SK-N-SH (cell line): ENCODE measurements around the gene DUSP1. TPM values are rescaled to one million over a fixed set of nuclear protein-coding genes. Genes with fewer than 3 reads are reported as not detected.

Experiments used
- CTCF ChIA-PET: fragments of 300-600, 350-600 bp; formaldehyde crosslinking; extraction: SDS; loops from one replicate; lab custom pipeline; 2021; lab: Yijun Ruan, JAX
- POLR2A ChIA-PET: fragments of 350-600 bp; sonication (Branson Sonifier 250); formaldehyde crosslinking; extraction: SDS; loops from one replicate; lab custom pipeline; 2020; ENCODE audit warnings: antibody characterized with exemption, inconsistent platforms; lab: Yijun Ruan, JAX
- DNase-seq: peaks from one replicate; pipeline ENCODE4 v3.0.0; 2012
- H2AFZ ChIP-seq: fragments of 200-600 bp; sonication (generic); 2 replicates; pipeline ENCODE4 v1.8.1; 2016; ENCODE audit warnings: antibody characterized with exemption, mild to moderate bottlenecking, low read depth
- H3F3A ChIP-seq: fragments of 200-600 bp; sonication (generic); replicated peaks from 2 replicates; pipeline ENCODE3; 2016; ENCODE audit warnings: antibody characterized with exemption, mild to moderate bottlenecking; ENCODE audit not compliant: insufficient read depth
- H3K27ac ChIP-seq, 2 experiments: fragments of 200-500 bp in 1 of 2; fragments of 200-600 bp in 1 of 2; sonication (Bioruptor generic) in 1 of 2; sonication (generic), shearing (Covaris generic) in 1 of 2; 2 replicates each; pipeline versions ENCODE4 v1.5.1 to v1.6.1; 2014 to 2016; ENCODE audit warnings: low read depth in 2 of 2, inconsistent platforms in 1 of 2, low read length in 1 of 2, mild to moderate bottlenecking in 1 of 2, mixed read lengths in 1 of 2
- H3K27me3 ChIP-seq: fragments of 200-600 bp; sonication (generic), shearing (Covaris generic); 2 replicates; pipeline ENCODE4 v1.6.1; 2016; ENCODE audit warnings: mixed run types; ENCODE audit not compliant: insufficient read depth
- H3K36me3 ChIP-seq, 2 experiments: fragments of 200-500 bp in 1 of 2; fragments of 200-600 bp in 1 of 2; sonication (Bioruptor generic) in 1 of 2; sonication (generic) in 1 of 2; replicated peaks in 1 of 2; 2 replicates each; pipeline versions ENCODE3 to v1.5.1; 2014 to 2016; ENCODE audit warnings: low read length in 1 of 2, mild to moderate bottlenecking in 1 of 2; ENCODE audit not compliant: insufficient read depth in 2 of 2, control insufficient read depth in 1 of 2
- H3K4me1 ChIP-seq, 2 experiments: fragments of 200-500 bp in 1 of 2; fragments of 200-600 bp in 1 of 2; sonication (Bioruptor generic) in 1 of 2; sonication (generic), shearing (Covaris generic) in 1 of 2; 2 replicates each; pipeline versions ENCODE4 v1.5.1 to v1.6.1; 2014 to 2016; ENCODE audit warnings: low read depth in 1 of 2, low read length in 1 of 2, mixed run types in 1 of 2; ENCODE audit not compliant: insufficient read depth in 2 of 2, control insufficient read depth in 1 of 2
- H3K4me2 ChIP-seq: fragments of 200-600 bp; sonication (generic), shearing (Covaris generic); 2 replicates; pipeline ENCODE4 v1.6.1; 2017; ENCODE audit warnings: mixed run types
- H3K4me3 ChIP-seq, 2 experiments: fragments of 200-500 bp in 1 of 2; fragments of 200-600 bp in 1 of 2; sonication (Bioruptor generic) in 1 of 2; sonication (generic), shearing (Covaris generic) in 1 of 2; 2 replicates each; pipeline versions ENCODE4 v1.5.1 to v1.8.1; 2014 to 2016; ENCODE audit warnings: low read depth in 2 of 2, inconsistent platforms in 1 of 2, low read length in 1 of 2, mild to moderate bottlenecking in 1 of 2, mixed read lengths in 1 of 2, moderate library complexity in 1 of 2
- H3K79me2 ChIP-seq: fragments of 200-600 bp; sonication (generic); 2 replicates; pipeline ENCODE4 v1.8.1; 2017; ENCODE audit warnings: mild to moderate bottlenecking; ENCODE audit not compliant: insufficient read depth
- H3K9ac ChIP-seq: fragments of 200-600 bp; sonication (generic); 2 replicates; pipeline ENCODE4 v1.6.1; 2017; ENCODE audit warnings: mixed run types
- H3K9me2 ChIP-seq: fragments of 200-600 bp; sonication (generic); 2 replicates; pipeline ENCODE4 v1.6.1; 2017; ENCODE audit warnings: mixed run types
- H3K9me3 ChIP-seq: fragments of 200-600 bp; sonication (generic); 2 replicates; pipeline ENCODE4 v1.6.1; 2017; ENCODE audit warnings: mixed run types, mild to moderate bottlenecking, moderate library complexity
- H4K20me1 ChIP-seq: fragments of 200-600 bp; sonication (generic); 2 replicates; pipeline ENCODE4 v1.6.1; 2017; ENCODE audit warnings: mild to moderate bottlenecking, mixed run types; ENCODE audit not compliant: insufficient read depth
- CHD2 ChIP-seq: fragments of 150-350 bp; IDR thresholded peaks from 2 replicates; pipeline ENCODE4 v1.6.1; 2018; ENCODE audit warnings: low read length; ENCODE audit not compliant: partially characterized antibody
- FOSL2 ChIP-seq: IDR thresholded peaks from 2 replicates; pipeline ENCODE4 v1.4.0; 2012; ENCODE audit warnings: low read depth, mild to moderate bottlenecking, moderate library complexity, borderline replicate concordance
- FOXJ3 ChIP-seq: sonication (generic); formaldehyde crosslinking; IDR thresholded peaks from 2 replicates; pipeline ENCODE4 v1.5.1; 2020; ENCODE audit warnings: mild to moderate bottlenecking, missing genetic modification reagents
- GABPA ChIP-seq: IDR thresholded peaks from 2 replicates; pipeline ENCODE4 v1.4.0; 2012; ENCODE audit warnings: low read depth, mild to moderate bottlenecking
- GATA2 ChIP-seq: sonication (generic); formaldehyde crosslinking; IDR thresholded peaks from 2 replicates; pipeline ENCODE4 v1.5.0; 2020; ENCODE audit warnings: mild to moderate bottlenecking, missing genetic modification reagents
- JUND ChIP-seq: IDR thresholded peaks from 2 replicates; pipeline ENCODE4 v1.4.0; 2012
- MAX ChIP-seq: IDR thresholded peaks from 2 replicates; pipeline ENCODE4 v1.4.0; 2012; ENCODE audit warnings: low read depth
- MEF2A ChIP-seq: IDR thresholded peaks from 2 replicates; pipeline ENCODE4 v1.4.0; 2012; ENCODE audit warnings: low read depth, borderline replicate concordance
- MXI1 ChIP-seq: IDR thresholded peaks from 2 replicates; pipeline ENCODE4 v1.6.1; 2012; ENCODE audit warnings: mild to moderate bottlenecking, low read depth, low read length, improper control_type of control experiment
- NFIC ChIP-seq: IDR thresholded peaks from 2 replicates; pipeline ENCODE4 v1.4.0; 2012; ENCODE audit warnings: borderline replicate concordance
- NRF1 ChIP-seq: IDR thresholded peaks from 2 replicates; pipeline ENCODE4 v1.6.1; 2012; ENCODE audit warnings: low read depth, mild to moderate bottlenecking, low read length
- RAD21 ChIP-seq: IDR thresholded peaks from 2 replicates; pipeline ENCODE4 v1.6.1; 2012; ENCODE audit warnings: mild to moderate bottlenecking, low read length
- RXRA ChIP-seq: IDR thresholded peaks from 2 replicates; pipeline ENCODE4 v1.4.0; 2012; ENCODE audit warnings: low read depth, mild to moderate bottlenecking, borderline replicate concordance
- SIN3A ChIP-seq: IDR thresholded peaks from 2 replicates; pipeline ENCODE4 v1.6.1; 2012; ENCODE audit warnings: low read depth, mild to moderate bottlenecking, low read length, moderate library complexity, borderline replicate concordance
- TAF1 ChIP-seq: IDR thresholded peaks from 2 replicates; pipeline ENCODE4 v1.6.1; 2012; ENCODE audit warnings: low read depth, mild to moderate bottlenecking, low read length, moderate library complexity, borderline replicate concordance
- TCF12 ChIP-seq: IDR thresholded peaks from 2 replicates; pipeline ENCODE4 v1.4.0; 2012
- TEAD4 ChIP-seq: IDR thresholded peaks from 2 replicates; pipeline ENCODE4 v1.4.0; 2012; ENCODE audit warnings: mild to moderate bottlenecking, borderline replicate concordance; ENCODE audit not compliant: insufficient read depth
- USF2 ChIP-seq: fragments of 150-350 bp; IDR thresholded peaks from 2 replicates; pipeline ENCODE4 v1.6.1; 2017; ENCODE audit warnings: antibody characterized with exemption, low read length, low read depth, borderline replicate concordance
- YY1 ChIP-seq: IDR thresholded peaks from 2 replicates; pipeline ENCODE4 v1.4.0; 2012; ENCODE audit warnings: low read depth, mild to moderate bottlenecking
- WGBS: methylation state at CpG from one replicate; pipeline ENCODE4 v1.1.6; 2017; ENCODE audit warnings: low lambda C conversion rate; 5-methylcytosine and 5-hydroxymethylcytosine counted together
- polyA plus RNA-seq, 3 experiments: library from polyadenylated mRNA; depleted of rRNA; stranded (reverse); fragments of >200 nt; gene quantifications; 2 replicates each; pipeline ENCODE4 v1.2.3, GENCODE V29; 2012

DUSP1 gene
- polyA plus RNA-seq, 1 of the 3 experiments (the other 2 are of a cell fraction), result 455 TPM

- CTCF ChIA-PET, result interaction anchor here (1.0 kb wide), 1 partner anchor 317 kb away, joined by 4 read pairs; no protein-coding TSS in a partner anchor
- POLR2A ChIA-PET, result no interaction called here
Measured at GRCh38 chr5:172796306-172796705, 25.3 kb upstream of the DUSP1 start.

GRCh38 chr5:172795318-172795977, 24.5 kb upstream of the DUSP1 start:
- TF ChIP-seq JUND (0 out of 2 replicates have a peak, but pooled peaks have one; percentile 8), USF2 (no peak), MEF2A (no peak), YY1 (no peak), FOSL2 (peak; percentile 32; the same call in 1 of the 2 replicates), GATA2 (CRISPR knock-in tag) (no peak), MAX (no peak), TEAD4 (0 out of 2 replicates have a peak, but pooled peaks have one; percentile 10), TCF12 (peak; percentile 30; the same call in 1 of the 2 replicates), RXRA (no peak), NFIC (peak; percentile 8; the same call in 1 of the 2 replicates)
- TF ChIP-seq, all 33 proteins: peak for 5
- POLR2A ChIA-PET, result no interaction called here

More at GRCh38 chr5:172796306-172796705, 25.3 kb upstream of the DUSP1 start:
- Histone ChIP-seq H3K9me2 (no peaks in the 10 kb centered on the region), H3K27ac (no peak overlapping the region)
- no peak for TF ChIP-seq CHD2
- TF ChIP-seq FOXJ3 (CRISPR knock-in tag), result no peak
- TF ChIP-seq NRF1, result no peak
- TF ChIP-seq MXI1, result no peak
- no peak for TF ChIP-seq MEF2A
- TF ChIP-seq TAF1, result no peak
- no peak for TF ChIP-seq GABPA
- TF ChIP-seq MAX, result no peak
- no peak for TF ChIP-seq TEAD4
- TF ChIP-seq SIN3A, result no peak
- TF ChIP-seq RAD21, result no peak
- TF ChIP-seq, all 33 proteins: peak for 0
- Histone ChIP-seq H3K4me2 (no peak overlapping the region), H3K36me3 (no peaks in the 10 kb centered on the region), H2AFZ (no peak overlapping the region), H3K4me3 (no peak overlapping the region), H3K79me2 (no peaks in the 10 kb centered on the region), H3K27me3 (no peaks in the 10 kb centered on the region), H4K20me1 (no peaks in the 10 kb centered on the region), H3K9ac (no peak overlapping the region), H3K4me1 (peaks cover 0 to 36% of the 10 kb centered on the region in 2 experiments; a peak in 2 of 4 replicates), H3F3A (peaks cover 21% of the 10 kb centered on the region), H3K9me3 (no peaks in the 10 kb centered on the region)
- DNase-seq, result no peak
- 95% methylated on average over 5 of the region's 6 CpGs for WGBS

More at GRCh38 chr5:172795318-172795977, 24.5 kb upstream of the DUSP1 start:
- H3K36me3 ChIP-seq, result no peaks in the 10 kb centered on the region
- WGBS, result 78% methylated on average over 8 of the region's 13 CpGs
- no peak for DNase-seq
- peaks cover 0 to 30% of the 10 kb centered on the region in 2 experiments; a peak in 2 of 4 replicates for H3K4me1 ChIP-seq
- H3K4me2 ChIP-seq, result no peak overlapping the region
- H3K9ac ChIP-seq, result no peak overlapping the region
- no peaks in the 10 kb centered on the region for H4K20me1 ChIP-seq
- CTCF ChIA-PET, result interaction anchor here (1.0 to 1.1 kb wide), 2 partner anchors 163 to 316 kb away, joined by 3 to 4 read pairs; no protein-coding TSS in a partner anchor
- H3K9me3 ChIP-seq, result no peaks in the 10 kb centered on the region
- no peak overlapping the region for H3K4me3 ChIP-seq
- H3K79me2 ChIP-seq, result no peaks in the 10 kb centered on the region
- peaks cover 17% of the 10 kb centered on the region for H3F3A ChIP-seq
- no peaks in the 10 kb centered on the region for H3K9me2 ChIP-seq
- peak overlapping the region in 1 of 2 experiments; percentile 18; a peak in 1 of 4 replicates for H3K27ac ChIP-seq
- H2AFZ ChIP-seq, result no peak overlapping the region
- H3K27me3 ChIP-seq, result no peaks in the 10 kb centered on the region
